Embryonic facial prominence (tissue), 1 donor: ENCODE data around the gene KIF1A.
A peak's percentile ranks its signal among the peaks of the same experiment; 100 is the strongest.

Experiments used
- DNase-seq: peaks from one replicate; pipeline ENCODE4 v3.0.0-alpha.2; 2016; ENCODE audit errors: extremely low spot score

KIF1A gene

GRCh38 chr2:240819858-240820606 lies at the start of gene KIF1A:
Gene KIF1A (minus strand): TSS chr2:240820219. CDS start chr2:240797752, 22,467 bp downstream.
- DNase-seq: no peak

- no peak for DNase-seq
Observed at GRCh38 chr2:240869109-240869955, 49.3 kb upstream of the KIF1A start.

GRCh38 chr2:240868286-240869108 lies 48.5 kb upstream of the KIF1A start, which contains the start of gene AGXT:
Gene AGXT (plus strand): TSS chr2:240868824. CDS start chr2:240868866, 42 bp downstream.
- no peak for DNase-seq

GRCh38 chr2:240865391-240865790 lies 45.4 kb upstream of the KIF1A start:
- no peak for DNase-seq

- no peak for DNase-seq
Observed at GRCh38 chr2:240864475-240864874, 44.5 kb upstream of the KIF1A start.

GRCh38 chr2:240861547-240861946 lies 41.5 kb upstream of the KIF1A start:
- DNase-seq: no peak

GRCh38 chr2:240858871-240859270 lies 38.9 kb upstream of the KIF1A start:
- no peak for DNase-seq

- DNase-seq: no peak
Observed at GRCh38 chr2:240858321-240858720, 38.3 kb upstream of the KIF1A start.

GRCh38 chr2:240857039-240858008 lies 37.3 kb upstream of the KIF1A start:
- no peak for DNase-seq

GRCh38 chr2:240856151-240856980 lies 36.3 kb upstream of the KIF1A start:
- DNase-seq: no peak

GRCh38 chr2:240855670-240856069 lies 35.7 kb upstream of the KIF1A start:
- DNase-seq: no peak

GRCh38 chr2:240852671-240853314 lies 32.8 kb upstream of the KIF1A start:
- DNase-seq: no peak

- DNase-seq: peak; percentile 60
Observed at GRCh38 chr2:240851078-240851991, 31.3 kb upstream of the KIF1A start.

GRCh38 chr2:240850756-240851077 lies 30.7 kb upstream of the KIF1A start:
- no peak for DNase-seq

GRCh38 chr2:240850026-240850425 lies 30.0 kb upstream of the KIF1A start:
- no peak for DNase-seq

GRCh38 chr2:240848900-240849680 lies 29.1 kb upstream of the KIF1A start:
- DNase-seq: no peak

- DNase-seq: no peak
Observed at GRCh38 chr2:240847817-240848216, 27.8 kb upstream of the KIF1A start.
